Testis (tissue), 3 donors: ENCODE data around the gene CDC42BPB. TPM values are rescaled to one million over a fixed set of nuclear protein-coding genes. Genes with fewer than 3 reads are reported as not detected.

Experiments used
- DNase-seq: peaks from one replicate; pipeline ENCODE4 v3.0.0-alpha.2; 2019
- H3K27ac ChIP-seq, 2 donors: fragments of 200-600 bp; sonication (generic); one replicate each; pipeline ENCODE4 v1.5.1; 2019
- H3K27me3 ChIP-seq: fragments of 200-600 bp; sonication (generic); one replicate; pipeline ENCODE4 v1.5.1; 2019
- H3K36me3 ChIP-seq: fragments of 200-600 bp; sonication (generic); one replicate; pipeline ENCODE4 v1.5.1; 2017; ENCODE audit warnings: low read depth; ENCODE audit errors: missing control alignments
- H3K4me1 ChIP-seq: fragments of 200-600 bp; sonication (generic); one replicate; pipeline ENCODE4 v1.5.1; 2019
- H3K4me3 ChIP-seq, 2 donors: fragments of 200-600 bp; sonication (generic); one replicate each; pipeline ENCODE4 v1.5.1; 2017 to 2019
- H3K9me3 ChIP-seq: fragments of 200-600 bp; sonication (generic); one replicate; pipeline ENCODE4 v1.5.1; 2017
- CTCF ChIP-seq, 3 experiments: fragments of 450-650 bp in 2 of 3; fragments of 200-600 bp in 1 of 3; sonication (generic) in 1 of 3; IDR thresholded peaks; one replicate each; pipeline ENCODE4 v1.5.1; 2016 to 2019; ENCODE audit warnings: antibody characterized with exemption in 3 of 3, mild to moderate bottlenecking in 2 of 3, moderate library complexity in 1 of 3
- POLR2A ChIP-seq: fragments of 450-650 bp; IDR thresholded peaks from one replicate; pipeline ENCODE4 v1.6.1; 2017; ENCODE audit warnings: antibody characterized with exemption, mild to moderate bottlenecking, moderate library complexity
- WGBS, 2 donors: methylation state at CpG; one replicate each; pipeline ENCODE4 v1.1.5; 2018; 5-methylcytosine and 5-hydroxymethylcytosine counted together
- intact Hi-C: fragments of 100-400 bp; cut with DNase I; formaldehyde crosslinking; loops from one replicate; pipeline ENCODE4 v1.15.1; 2023; ENCODE audit warnings: low total_unique reads
- polyA plus RNA-seq: library from polyadenylated mRNA; stranded (reverse); fragments of 350-450 nt; fragmentation: Illumina TruSeq; extraction: RNeasy Lipid Tissue Mini Kit (QIAGEN cat#74804); gene quantifications from one replicate; pipeline ENCODE4 v1.2.3, GENCODE V29; 2014; ENCODE audit warnings: low read depth, low replicate concordance; ENCODE audit not compliant: insufficient read depth
- total RNA-seq, 2 donors: library from RNA; depleted of rRNA; stranded (reverse); fragments of >200 nt; gene quantifications; one replicate each; pipeline ENCODE4 v1.2.3, GENCODE V29; 2016

Gene CDC42BPB
- total and polyA plus RNA-seq, 3 donors from 2014 or later = 90.3 to 216 (median 201) TPM

- Histone ChIP-seq H3K9me3 (no peaks in the 10 kb centered on the region), H3K27ac (no peak overlapping the region), H3K4me3 (no peak overlapping the region), H3K27me3 (no peaks in the 10 kb centered on the region), H3K36me3 (no peaks in the 10 kb centered on the region), H3K4me1 (peaks cover 9% of the 10 kb centered on the region)
- TF ChIP-seq CTCF (IDR thresholded peaks at IDR 0.05) (no peak), POLR2A (no peak)
- intact Hi-C loops = no loop called here
- WGBS, 2 donors = 61 to 82% methylated on average over 21 to 28 of the region's 28 CpGs
- DNase-seq = no peak
Measured at GRCh38 chr14:103089386-103090335, 32.3 kb upstream of the CDC42BPB start.

- H3K4me1 ChIP-seq = peaks cover 9% of the 10 kb centered on the region
- no peak overlapping the region for H3K27ac ChIP-seq
- WGBS, 2 donors = 84 to 86% methylated on average over 4 to 5 of the region's 6 CpGs
- H3K9me3 ChIP-seq = no peaks in the 10 kb centered on the region
- no peaks in the 10 kb centered on the region for H3K27me3 ChIP-seq
- no peak for DNase-seq
- no peaks in the 10 kb centered on the region for H3K36me3 ChIP-seq
- TF ChIP-seq CTCF (IDR thresholded peaks at IDR 0.05) = no peak
- no peak for TF ChIP-seq POLR2A
- H3K4me3 ChIP-seq = no peak overlapping the region
- intact Hi-C loops = no loop called here
Measured at GRCh38 chr14:103088921-103089320, 31.6 kb upstream of the CDC42BPB start.

- Histone ChIP-seq H3K9me3 (no peaks in the 10 kb centered on the region), H3K4me1 (peaks cover 9% of the 10 kb centered on the region), H3K36me3 (no peaks in the 10 kb centered on the region), H3K27me3 (no peaks in the 10 kb centered on the region), H3K27ac (no peak overlapping the region), H3K4me3 (no peak overlapping the region)
- TF ChIP-seq POLR2A (no peak), CTCF (IDR thresholded peaks at IDR 0.05) (no peak)
- intact Hi-C loops = no loop called here
- peak; percentile 67 for DNase-seq
- 36 to 44% methylated on average over 2 to 10 of the region's 13 CpGs for WGBS, 2 donors
Measured at GRCh38 chr14:103087343-103087835, 30.0 kb upstream of the CDC42BPB start.

- Histone ChIP-seq H3K27me3 (no peaks in the 10 kb centered on the region), H3K27ac (no peak overlapping the region), H3K4me1 (peaks cover 9% of the 10 kb centered on the region), H3K9me3 (no peaks in the 10 kb centered on the region), H3K4me3 (no peak overlapping the region), H3K36me3 (no peaks in the 10 kb centered on the region)
- no peak for DNase-seq
- intact Hi-C loops = no loop called here
- no peak for TF ChIP-seq POLR2A
- no peak for TF ChIP-seq CTCF (IDR thresholded peaks at IDR 0.05)
- 61 to 83% methylated on average over 6 to 8 of the region's 8 CpGs for WGBS, 2 donors
Measured at GRCh38 chr14:103086771-103087342, 29.5 kb upstream of the CDC42BPB start.
